Colon (tissue), 2 donors: ENCODE results near the gene WFIKKN1.

Experiments used
- FAIRE-seq: peaks from 2 replicates; lab custom pipeline; 2012; peaks lifted over from hg19 to GRCh38; lab: Jason Lieb, UNC
- donor health status: control.
- donor health status: control.

The WFIKKN1 gene

DNA sequence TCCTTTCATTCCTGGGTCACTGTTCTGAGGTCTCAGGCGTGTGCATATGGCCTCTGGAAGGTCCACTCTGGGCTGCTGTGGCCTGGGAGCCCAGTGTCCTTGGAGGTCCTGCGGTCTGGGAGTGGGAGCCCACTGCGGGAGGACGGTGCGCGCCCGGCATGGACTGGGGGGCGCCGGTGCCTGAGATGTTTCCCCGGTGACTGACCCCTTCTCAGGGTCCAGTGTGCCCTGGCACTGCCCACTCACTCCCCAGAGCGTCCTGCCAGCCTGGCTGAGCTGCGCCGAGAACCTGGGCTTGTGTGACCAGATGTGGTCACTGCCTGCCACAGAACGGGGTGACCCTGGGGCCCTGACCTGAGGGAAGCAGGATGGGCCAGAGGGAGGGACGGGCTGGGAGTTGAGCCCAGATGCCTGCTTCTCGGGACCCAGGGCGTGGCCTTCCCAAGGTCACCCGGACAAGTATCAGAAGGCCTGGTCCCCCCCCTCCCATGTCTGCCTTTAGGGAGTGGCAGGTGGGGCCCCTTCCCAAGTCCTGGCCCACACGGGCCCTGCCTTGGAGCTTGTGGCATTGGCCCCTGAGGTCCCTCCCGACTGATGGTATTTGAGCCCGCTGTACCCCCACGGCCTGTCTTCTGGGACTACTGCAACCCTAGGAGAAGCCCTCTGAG lies 43.6 kb downstream of the WFIKKN1 start:
- FAIRE-seq: no peak

DNA sequence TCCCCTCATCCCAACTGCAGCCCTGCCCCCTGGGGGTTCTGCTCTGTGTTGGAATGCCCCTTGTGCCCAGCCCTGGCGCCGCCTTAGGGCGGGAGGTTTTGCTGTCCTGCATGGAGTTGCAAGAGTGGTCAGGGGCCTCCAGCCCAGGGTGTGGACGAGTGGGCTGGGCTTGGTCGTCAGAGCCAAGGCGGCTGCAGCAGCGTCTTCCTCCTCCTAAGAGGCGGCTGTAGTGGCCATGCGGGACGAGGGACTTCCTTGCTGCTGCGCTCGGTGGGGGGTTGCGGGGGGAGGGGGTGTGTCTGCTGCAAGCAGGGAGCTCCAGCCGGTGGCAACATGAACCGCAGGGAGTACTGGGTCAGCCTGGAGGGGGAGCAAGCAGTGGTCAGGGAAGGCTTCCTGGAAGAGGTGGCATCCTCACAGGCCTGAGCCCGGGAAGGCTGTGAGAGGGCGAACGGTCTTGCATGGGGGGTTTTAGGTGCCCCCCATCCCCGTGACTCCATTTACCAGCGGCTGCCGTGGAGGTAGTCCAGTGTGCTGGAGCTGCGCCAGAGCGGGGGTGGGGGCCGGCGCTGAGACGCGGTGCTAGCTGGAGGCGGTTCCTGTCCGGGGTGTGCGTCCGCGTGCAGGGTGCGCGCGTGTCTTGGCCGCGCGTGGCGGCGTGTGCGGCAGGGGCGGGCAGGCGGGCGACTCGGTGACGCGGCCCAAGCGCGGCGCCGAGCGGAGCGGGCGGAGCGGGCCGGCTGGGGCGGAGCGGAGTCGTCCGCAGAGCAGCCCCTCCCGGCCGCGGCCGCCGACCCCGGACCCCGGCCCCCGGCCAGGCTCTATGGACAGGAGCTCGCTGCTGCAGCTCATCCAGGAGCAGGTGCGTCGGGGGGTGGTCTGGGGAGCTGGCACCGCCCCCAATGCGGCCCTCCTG lies 44.4 kb downstream of the WFIKKN1 start, which contains the start of gene RHBDL1:
Gene RHBDL1, plus strand, starts transcription at position 704 of the 916 bp plus-strand sequence. Its CDS starts 120 bp downstream, at position 824.
- FAIRE-seq: no peak

DNA sequence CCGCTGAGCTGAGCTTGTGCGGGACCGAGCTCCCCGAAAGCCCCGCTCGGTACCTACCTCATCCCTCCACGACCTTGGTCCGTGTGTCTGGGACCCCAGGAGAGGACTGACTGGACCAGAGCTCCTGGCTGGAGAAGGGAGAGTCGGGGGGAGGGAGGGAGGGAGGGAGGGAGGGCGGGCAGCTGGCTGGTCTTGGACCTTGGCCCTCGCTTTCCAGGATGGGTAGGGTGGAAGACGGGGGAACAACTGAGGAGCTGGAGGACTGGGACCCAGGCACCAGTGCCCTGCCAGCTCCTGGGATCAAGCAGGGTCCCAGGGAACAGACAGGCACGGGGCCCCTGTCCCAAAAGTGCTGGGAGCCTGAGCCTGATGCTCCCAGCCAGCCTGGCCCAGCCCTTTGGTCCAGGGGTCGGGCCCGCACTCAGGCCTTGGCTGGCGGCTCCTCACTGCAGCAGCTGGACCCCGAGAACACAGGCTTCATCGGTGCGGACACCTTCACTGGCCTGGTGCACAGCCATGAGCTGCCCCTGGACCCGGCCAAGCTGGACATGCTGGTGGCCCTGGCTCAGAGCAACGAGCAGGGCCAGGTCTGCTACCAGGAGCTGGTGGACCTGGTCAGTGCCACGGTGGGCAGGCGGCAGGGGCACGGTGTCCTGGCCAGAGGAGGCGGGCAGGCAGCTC lies 45.2 kb downstream of the WFIKKN1 start:
- no peak for FAIRE-seq

DNA sequence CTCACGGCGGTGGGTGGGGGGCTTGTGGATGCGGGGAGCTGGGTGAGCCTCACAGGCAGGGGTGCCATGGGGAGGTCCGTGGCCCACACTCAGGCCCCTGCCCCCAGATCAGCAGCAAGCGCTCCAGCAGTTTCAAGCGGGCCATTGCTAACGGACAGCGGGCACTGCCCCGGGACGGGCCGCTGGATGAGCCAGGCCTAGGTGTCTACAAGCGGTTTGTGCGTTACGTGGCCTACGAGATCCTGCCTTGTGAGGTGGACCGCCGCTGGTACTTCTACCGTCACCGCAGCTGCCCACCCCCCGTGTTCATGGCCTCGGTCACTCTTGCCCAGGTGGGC lies 45.7 kb downstream of the WFIKKN1 start:
- FAIRE-seq: no peak

DNA sequence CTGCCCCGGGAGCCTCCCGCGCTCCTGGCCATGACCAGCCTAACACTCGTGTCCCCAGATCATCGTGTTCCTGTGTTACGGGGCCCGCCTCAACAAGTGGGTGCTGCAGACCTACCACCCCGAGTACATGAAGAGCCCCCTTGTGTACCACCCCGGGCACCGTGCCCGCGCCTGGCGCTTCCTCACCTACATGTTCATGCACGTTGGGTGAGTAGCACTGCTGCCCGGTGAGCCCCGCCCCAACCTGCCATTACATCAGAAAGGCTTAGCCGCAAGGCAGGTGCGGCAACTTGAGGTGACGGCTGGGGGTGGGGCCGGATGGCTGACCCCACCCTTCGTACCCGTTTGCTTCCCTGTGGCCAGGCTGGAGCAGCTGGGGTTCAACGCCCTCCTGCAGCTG lies 46.1 kb downstream of the WFIKKN1 start:
- no peak for FAIRE-seq

DNA sequence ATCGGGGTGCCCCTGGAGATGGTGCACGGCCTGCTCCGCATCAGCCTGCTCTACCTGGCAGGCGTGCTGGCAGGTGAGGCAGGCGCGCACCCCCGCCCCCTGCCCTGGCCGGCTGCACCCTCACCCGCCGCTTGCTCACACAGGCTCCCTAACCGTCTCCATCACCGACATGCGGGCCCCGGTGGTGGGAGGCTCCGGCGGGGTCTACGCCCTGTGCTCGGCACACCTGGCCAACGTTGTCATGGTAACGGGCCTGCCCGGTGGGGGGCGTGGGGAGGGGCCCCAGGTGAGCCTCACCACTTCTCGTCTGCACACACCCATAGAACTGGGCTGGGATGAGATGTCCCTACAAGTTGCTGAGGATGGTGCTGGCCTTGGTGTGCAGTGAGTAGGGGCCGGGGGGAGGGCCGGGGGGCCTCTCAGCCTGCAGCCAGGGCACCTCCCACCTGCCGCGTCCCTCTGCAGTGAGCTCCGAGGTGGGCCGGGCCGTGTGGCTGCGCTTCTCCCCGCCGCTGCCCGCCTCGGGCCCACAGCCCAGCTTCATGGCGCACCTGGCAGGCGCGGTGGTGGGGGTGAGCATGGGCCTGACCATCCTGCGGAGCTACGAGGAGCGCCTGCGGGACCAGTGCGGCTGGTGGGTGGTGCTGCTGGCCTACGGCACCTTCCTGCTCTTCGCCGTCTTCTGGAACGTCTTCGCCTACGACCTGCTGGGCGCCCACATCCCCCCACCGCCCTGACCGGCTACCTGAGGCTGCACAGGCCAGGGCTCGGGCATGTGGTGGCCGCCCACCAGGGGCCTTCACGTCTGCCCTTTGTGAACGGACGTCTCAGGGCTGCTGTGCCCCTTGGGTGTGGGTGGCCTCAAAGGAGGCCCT lies 46.8 kb downstream of the WFIKKN1 start:
- no peak for FAIRE-seq

DNA sequence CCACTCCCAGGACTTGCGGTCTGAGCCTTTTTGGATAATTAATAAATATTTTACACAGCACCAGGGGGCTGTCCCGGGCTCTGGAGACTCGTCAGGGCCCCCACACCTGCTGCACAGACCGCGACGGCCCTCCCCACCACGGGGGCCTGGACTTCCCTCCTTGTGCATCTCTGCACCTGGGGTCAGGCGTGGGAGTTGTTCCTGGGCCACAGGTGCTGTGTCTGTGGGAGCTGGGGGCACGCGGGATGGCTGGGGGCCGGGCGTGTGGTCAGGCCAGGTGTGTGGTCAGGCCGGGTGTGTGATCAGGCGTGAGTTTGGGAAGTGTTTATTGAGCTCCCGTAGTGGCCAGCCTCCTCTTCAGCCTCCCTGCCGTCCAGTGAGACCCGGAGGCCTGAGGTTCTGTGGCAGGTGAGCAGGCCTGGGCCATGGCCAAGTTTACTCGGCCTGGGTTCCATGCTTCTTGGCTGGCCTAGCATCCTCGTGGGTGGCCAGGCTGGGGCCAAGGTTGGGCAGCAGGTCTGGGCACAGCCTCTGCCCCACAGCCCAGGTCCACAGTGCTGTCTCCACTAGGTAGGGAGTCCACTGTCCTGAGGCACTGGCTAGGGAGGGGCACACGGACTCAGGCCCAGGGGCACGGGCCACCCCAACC lies 47.5 kb downstream of the WFIKKN1 start:
- FAIRE-seq: no peak

- FAIRE-seq: no peak
Observed at GRCh38 chr16:678858-679813, 48.4 kb downstream of the WFIKKN1 start.

- FAIRE-seq: no peak
Observed at GRCh38 chr16:679814-680624, 49.2 kb downstream of the WFIKKN1 start, which contains the start of gene STUB1. Gene STUB1, plus strand, starts transcription at chr16:680410. Its CDS starts 116 bp downstream, at chr16:680526.

GRCh38 chr16:680625-680945 lies 49.8 kb downstream of the WFIKKN1 start:
- no peak for FAIRE-seq

DNA sequence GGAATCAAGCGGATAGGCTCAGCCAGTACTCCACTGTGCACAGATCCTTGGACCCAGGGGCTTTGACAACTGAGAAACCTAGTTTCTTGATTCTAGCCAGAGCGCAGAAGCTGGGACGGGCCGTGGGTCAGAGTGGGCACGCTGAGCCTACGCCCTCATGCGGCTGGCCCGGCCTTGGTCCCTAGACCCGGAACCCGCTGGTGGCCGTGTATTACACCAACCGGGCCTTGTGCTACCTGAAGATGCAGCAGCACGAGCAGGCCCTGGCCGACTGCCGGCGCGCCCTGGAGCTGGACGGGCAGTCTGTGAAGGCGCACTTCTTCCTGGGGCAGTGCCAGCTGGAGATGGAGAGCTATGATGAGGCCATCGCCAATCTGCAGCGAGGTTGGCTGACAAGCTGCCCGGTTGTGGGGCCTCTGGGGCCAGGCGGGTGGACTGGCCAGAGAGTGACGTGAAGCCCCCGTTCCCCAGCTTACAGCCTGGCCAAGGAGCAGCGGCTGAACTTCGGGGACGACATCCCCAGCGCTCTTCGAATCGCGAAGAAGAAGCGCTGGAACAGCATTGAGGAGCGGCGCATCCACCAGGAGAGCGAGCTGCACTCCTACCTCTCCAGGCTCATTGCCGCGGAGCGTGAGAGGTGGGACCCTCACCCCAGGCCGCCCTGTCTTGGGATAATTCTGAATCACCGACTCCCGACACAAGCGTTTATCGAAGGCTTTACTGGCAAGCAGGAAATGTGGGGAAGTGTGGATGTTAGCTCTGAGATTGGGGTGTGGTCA lies 50.4 kb downstream of the WFIKKN1 start:
- FAIRE-seq: no peak

GRCh38 chr16:681746-682427 lies 51.1 kb downstream of the WFIKKN1 start:
- no peak for FAIRE-seq

- FAIRE-seq: no peak
Observed at GRCh38 chr16:682493-683395, 52.0 kb downstream of the WFIKKN1 start.

GRCh38 chr16:683396-684070 lies 52.7 kb downstream of the WFIKKN1 start:
- FAIRE-seq: no peak
